Fibroblast of skin of left biceps (primary cell): ENCODE results near the gene CDK11B.
"Not testable (repeated sequence)": the region's sequence is repeated elsewhere in the genome, so short reads cannot be mapped to it uniquely, and the experiment has no call there.

Source experiments
- DNase-seq, 2 experiments: peaks; one replicate each; pipeline ENCODE4 v3.0.0-alpha.2; 2013; ENCODE audit warnings: low read depth in 2 of 2

CDK11B gene

DNA sequence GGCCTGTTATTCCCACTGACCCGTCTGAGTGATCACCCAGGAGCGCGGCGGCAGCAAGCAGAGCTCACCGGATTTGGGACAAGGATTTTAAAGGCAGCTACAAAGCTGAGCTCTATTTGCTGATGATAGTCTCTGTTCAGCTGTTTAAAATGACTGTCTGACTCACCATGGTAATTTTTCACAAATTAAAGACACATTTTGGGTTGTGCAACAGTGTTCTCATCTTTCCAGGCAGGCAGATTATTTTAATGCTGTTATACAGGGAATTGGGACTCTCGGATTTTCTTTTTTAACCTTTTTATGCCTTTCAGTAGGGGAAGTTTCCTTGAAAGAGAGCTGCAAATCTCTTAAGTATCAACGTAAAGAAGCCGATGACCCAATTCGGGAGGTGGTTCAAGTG lies 3.6 kb upstream of the CDK11B start:
- DNase-seq, result peak; percentile 0 to 1

DNA sequence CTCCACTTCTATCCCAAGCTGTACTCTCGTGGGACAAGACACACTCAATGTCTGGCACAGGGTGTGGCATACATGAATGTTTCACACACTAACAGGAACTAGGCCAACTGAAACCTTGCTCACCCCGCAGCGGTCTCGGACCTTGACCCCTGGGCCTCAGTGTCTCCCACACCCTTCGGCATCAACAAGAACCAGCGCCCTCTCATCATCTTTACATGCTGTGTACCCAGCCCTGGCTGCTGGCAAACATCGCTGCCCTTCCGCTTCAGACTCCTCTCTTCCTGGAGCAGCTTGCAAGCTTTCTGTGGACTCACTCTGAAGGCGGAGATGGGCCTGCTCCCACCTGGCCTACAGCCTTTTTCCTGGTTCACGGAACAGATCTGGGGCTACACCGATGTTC lies 10.5 kb downstream of the CDK11B start:
- not testable (repeated sequence) for DNase-seq

DNA sequence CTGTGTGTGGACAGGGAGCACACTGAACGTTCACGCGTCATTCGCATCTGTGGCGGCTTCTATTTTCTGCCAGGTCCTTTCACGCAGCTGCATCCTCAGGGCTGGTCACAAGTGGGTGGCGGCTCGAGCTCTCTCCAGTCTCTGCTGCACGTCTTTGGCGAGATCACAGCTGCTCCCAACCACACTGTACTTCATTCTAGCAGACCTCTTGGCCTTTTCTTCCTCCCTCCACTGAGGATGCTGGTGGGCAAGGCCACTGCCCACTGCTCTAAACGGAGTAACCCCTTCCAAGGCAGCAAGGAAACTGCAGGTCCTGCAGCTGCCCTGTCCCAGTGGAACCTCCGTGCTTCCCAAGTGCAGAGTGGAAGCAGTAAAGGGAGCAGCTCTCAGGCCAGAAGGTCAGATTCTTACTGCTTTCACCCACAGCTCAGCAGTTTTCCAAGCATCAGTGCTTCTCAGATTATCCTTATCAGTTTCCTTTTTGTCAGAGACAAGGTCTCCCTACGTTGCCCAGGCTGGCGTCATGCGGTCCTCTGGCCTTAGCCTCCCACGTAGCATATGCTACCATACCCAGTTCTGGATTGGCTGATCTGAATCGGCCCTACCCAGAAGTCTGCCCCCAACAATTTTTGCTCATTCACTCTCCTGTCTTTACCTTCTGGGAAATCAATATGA lies 11.1 kb downstream of the CDK11B start:
- DNase-seq, result not testable (repeated sequence)

DNA sequence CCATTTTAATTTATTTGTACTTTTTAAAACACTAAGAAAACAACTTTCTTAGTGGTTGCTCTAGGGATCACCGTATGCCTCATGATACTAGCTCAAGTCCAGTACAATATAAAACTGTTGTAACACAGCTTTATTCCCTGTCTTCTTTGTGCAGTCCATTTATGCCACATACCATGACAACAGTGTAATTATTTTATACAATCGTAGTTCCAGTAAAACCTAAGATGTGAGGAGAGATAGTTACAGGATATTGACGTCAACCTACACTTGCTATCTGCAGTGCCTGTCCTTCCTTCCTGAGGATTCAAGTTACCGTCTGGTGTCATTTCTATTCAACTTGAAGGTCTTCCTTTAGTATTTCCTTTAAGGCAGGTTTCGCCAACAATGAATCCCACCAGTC lies 12.5 kb downstream of the CDK11B start:
- not testable (repeated sequence) for DNase-seq

DNA sequence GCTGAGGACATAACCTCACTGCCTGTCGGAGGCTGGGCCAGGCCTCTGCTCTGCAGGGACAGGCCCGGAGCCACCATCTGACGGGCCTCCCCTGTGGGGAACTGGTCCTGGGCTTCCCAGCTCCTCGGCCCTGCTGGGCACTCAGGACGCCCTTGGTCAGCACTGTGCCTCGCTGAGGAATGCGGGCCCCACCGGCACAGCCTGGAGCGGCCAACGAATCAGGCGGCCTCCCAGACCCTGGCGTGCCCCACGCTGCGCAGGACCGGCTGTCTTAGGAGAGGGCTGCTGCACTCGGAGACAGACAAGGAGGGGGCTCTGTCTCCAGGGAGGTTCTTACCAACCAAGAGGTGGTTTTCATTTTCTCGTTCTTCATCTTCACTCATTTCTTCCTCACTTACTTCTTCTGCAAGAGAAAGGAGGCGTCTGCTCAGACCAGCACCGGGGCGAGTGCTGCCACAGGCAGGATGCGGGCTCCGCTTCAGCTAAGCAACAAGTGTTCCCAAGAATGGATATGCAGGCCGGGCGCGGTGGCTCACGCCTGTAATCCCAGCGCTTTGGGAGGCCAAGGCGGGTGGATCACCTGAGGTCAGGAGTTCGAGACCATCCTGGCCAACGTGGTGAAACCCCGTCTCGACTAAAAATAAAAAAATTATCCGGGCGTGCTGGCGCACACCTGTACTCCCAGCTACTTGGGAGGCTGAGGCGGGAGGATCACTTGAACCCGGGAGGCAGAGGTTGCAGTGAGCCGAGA lies 17.9 kb downstream of the CDK11B start:
- DNase-seq, result not testable (repeated sequence)

DNA sequence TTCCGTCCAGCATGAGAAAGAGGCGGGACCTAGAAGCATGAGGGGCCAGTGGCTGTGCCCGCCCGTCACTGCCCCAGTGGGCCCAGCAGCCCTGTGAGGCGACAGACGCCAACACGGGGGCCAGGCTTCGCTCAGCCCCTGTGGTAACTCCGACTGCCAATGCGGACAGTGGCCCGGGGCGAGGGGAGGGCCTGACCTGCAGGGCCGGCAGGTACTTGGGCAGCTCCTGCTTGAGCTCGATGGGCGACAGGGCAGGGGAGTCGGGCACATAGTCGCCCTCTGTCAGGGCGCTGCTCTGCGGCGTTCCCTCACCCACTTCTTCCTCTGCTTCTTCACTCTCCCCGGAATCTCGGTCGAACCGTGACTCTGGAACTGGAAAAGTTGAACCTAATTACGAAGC lies 18.7 kb downstream of the CDK11B start:
- not testable (repeated sequence) for DNase-seq

DNA sequence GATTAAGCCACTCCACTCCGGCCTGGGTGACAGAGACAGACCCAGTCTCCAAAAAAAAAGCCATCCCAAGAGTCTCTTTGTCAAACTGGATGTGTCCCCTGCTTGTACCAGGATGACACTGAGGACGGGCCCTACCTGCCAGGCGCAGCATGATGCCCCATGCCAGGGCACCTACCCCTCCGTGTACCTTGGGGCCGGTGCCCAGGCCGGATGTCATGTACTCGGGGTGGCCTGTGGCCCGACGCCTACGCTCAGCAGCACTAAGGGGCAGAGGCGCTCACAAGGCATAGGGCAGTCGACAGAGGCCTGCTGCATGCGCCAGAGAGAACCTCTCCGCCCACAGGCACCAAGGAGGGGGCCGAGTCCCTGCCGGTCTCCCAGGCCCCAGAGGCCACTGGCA lies 19.4 kb downstream of the CDK11B start:
- DNase-seq, result not testable (repeated sequence)

DNA sequence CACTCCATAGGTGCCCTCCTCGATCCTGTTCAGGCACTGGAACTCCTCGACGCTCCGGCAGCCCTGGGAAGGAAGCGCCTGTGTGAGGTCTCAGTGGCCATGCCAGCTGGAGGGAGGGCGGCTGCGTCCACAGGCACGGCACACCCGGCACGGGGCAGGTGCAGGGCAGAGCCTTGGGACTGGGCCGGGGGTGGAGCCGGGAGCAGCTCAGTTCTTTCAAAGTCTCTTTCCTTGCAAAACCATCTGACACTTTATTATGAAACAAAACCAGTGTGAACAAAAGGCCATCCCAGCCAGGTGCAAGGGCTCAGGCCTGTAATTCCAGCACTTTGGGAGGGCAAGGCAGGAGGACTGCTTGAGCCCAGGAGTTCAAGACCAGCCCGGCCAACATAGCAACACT lies 20.3 kb downstream of the CDK11B start:
- not testable (repeated sequence) for DNase-seq

DNA sequence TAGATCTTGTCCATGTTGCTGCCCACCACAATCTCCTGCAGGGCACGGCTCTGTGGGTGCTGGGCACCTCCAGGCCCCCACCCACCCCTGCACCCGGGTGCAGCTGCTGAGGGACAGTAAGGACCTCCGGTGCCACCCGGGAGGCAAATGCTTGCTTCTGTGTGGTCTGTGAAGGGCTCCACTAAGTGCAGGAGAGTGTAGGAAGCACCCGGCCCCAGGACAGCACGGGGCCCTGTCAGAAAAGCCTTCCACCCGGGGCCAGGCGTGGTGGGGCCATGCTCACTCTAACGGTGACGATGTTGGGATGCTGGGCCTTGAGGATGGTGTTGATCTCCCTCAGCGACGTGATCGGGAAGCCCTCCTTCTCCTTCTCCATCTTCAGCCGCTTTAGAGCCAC lies 21.3 kb downstream of the CDK11B start:
- DNase-seq, result not testable (repeated sequence)

DNA sequence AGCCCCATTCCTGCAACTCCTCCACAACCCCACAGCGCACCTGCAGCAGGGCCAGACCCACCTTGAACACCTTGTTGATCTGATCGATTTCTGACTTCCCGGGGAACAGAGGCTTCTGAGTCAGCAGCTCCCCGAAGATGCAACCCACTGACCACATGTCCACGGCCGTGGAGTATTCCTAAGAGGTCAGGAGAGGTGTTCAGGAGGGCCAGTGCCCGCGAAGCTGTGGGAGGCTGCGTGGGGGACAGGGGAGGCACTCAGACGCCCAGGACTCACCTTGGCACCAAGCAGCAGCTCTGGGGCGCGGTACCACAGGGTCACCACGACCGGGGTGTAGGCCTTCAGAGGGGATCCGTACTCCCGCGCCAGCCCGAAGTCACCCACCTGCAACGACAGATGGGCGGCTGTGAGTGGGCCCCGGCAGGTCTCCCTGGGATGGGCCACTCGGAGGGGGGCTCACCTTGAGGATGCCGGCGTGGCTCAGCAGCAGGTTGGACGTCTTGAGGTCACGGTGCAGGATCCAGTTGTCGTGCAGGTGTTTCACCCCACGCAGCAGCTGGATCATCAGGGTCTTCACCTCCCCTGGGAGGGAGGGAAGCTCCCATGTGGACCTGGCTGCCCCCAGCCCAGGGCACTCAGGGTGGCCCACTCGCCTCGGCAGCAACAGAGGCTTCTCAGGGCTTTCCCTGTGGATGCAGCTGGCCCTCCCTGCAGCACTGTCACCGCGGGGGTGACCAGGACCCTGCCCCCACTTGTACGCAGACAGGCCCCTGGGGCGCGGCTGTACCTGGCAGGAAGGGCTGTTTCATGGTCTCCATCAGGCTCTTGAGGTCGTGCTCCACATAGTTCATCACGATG lies 22.0 kb downstream of the CDK11B start:
- not testable (repeated sequence) for DNase-seq

DNA sequence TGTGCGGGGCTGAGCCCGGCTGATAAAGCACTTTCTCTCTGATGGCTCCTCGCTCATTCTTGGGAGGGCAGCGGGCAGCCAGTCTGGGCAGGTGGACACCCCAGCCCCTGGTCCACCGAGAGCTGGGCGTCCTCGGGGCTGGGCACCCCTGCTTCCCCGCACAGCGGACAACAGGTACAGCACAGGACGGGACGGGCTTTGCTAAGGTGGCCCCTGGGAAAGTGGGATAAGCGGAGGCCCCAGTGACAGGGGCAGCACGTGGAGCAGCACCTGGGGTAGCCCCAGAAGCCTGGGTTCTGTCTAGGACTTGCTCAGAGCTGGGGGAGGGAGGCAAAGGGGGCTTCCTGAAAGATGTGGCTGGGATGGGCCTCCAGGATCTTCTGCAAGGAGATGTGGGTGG lies 24.2 kb downstream of the CDK11B start:
- not testable (repeated sequence) for DNase-seq

DNA sequence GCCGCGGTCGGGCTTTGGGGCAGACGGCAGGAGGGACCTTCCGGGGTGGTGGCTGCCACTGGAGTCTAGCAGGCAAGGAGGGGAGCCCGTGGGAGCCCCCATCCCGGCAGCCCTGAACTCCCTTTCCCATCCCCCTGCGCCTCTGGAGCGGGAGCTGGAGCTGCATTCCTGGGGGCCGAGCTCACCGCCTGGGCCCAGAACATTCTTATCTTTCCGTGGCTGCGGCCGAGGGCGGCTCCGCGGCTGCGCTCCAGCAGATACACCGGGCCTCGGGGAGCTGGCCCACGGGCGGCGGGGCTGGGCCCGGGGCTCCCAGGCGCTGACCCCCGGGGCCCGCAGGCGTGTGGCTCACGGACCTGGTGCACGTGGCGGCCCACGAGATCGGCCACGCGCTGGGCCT lies 25.4 kb downstream of the CDK11B start:
- DNase-seq, result not testable (repeated sequence)

DNA sequence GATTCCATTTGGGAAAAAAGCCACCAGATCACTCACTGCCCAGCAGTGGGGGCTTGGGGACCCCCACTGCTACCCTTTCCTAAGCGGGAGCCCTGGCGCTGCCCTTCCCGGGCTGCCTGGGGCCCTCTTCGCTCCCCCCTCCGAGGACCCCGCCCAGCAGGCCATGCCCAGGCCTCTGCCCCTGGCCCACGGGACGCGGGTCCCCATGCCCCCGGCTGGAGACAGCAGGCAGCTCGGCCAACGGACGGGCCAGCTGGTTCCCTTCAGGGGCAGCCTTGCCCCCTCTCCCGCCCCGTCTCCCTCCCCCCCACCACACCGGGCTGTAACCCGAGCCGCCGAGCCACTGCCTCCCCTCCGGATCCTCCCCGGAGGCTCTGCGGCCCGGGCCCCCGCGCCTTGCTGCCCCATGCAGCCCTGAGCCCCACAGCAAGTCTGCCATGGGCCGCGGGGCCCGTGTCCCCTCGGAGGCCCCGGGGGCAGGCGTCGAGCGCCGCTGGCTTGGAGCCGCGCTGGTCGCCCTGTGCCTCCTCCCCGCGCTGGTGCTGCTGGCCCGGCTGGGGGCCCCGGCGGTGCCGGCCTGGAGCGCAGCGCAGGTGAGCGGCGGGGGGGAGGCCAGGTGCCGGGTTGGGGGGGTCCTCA lies 26.9 kb downstream of the CDK11B start, which contains the start of gene MMP23B:
TSS of gene MMP23B (plus strand) at position 392 of the 639 bp plus-strand sequence. CDS start at position 438, 46 bp downstream.
- no peak for DNase-seq

DNA sequence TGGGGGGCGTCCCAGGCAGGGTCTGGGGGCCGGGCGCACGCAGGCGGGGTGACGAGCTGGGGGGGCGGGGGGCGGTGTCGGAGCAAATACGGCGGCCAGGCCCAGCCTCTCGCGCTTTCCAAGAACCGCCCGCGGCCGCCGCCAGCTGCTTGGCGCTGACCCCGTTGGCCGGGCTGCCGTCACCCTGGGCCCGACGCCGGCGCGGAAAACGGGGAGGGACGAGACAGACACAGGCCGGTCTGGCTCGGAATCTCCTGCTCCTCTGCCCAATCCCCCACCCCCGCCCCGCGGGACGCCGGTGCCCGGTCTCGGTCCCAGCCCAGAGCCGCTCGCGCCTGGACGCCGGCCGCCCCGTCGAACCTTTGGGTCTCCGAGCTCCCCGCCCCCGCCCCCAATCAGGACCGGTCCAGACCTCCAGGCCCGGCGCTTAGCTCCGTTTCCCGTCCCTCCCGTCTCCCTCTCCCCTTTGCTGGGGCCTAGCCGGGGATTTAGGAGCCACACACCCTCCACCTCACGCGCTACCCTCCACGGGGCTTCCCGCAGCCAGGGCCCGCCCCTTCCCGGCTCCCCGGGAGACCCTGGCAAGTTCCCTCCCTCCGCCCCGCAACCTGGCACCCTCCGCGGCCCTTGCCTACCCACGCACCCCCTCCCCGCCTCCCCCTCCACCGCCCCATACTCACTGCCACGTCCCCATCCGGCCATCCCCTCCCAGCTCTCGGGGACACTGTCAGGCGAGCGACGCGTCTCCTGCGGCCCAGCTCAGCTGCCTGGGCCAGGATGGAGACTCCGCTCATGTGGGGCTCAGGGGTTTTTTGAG lies 27.6 kb downstream of the CDK11B start:
- no peak for DNase-seq

DNA sequence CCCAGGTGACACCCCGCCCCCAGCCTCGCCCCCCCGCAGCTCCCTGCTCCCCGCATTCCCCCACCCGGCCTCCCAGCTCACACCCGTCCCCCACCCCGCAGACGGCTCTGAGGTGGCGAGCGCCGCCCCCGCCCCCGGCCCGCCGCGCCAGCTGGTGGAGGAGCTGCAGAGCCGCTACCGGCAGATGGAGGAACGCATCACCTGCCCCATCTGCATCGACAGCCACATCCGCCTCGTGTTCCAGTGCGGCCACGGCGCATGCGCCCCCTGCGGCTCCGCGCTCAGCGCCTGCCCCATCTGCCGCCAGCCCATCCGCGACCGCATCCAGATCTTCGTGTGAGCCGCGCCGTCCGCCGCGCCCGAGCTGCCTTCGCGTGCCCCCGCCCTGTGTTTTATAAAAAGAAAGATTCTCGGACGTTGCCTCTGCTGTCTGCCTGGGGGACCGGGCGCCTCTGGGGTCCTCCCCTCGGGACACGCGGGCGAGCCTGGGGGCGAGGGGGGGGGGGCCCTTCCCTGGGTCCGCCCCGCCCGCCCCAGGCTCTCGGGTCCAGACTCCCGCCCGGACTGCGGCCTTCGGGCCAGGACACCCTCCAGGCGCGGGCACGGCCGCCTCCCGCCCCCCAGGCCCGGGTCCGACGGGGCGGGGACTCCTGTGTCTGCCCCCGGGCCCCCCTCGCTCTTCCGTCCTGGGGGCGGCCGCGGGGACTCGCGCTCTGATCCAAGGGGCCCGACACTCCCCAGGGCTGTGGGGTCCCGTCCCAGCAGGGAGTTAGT lies 28.4 kb downstream of the CDK11B start:
- peak; percentile 30 to 43 for DNase-seq

DNA sequence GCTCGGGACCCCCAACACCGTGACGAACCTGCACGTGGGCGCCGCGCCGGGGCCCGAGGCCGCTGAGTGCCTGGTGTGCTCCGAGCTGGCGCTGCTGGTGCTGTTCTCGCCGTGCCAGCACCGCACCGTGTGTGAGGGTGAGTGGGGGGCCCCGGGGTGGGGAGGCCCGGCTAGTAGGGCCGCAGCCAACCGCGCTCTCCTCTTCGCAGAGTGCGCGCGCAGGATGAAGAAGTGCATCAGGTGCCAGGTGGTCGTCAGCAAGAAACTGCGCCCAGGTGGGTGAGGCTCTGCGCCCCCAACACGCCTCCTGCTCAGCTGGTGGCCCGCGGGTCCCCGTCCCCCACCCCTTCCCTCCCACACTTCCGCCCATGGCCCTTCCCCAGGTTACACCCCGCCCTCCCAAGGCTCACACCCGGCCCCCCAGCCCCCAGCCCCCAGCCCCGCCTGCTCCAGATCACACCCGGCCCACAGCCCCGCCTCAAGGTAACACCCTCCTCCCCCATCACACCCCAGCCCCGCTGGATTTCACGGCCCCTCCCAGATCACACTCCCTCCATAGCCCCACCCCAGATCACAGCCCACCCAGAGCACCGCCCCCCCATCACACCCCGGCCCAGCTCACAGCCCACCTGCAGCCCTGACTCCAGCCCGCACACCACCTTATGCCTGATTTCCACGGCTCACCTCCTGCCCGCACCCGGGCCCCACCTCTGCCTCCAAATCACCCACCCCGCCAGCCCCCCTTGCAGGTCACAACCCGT lies 29.2 kb downstream of the CDK11B start:
- no peak for DNase-seq

DNA sequence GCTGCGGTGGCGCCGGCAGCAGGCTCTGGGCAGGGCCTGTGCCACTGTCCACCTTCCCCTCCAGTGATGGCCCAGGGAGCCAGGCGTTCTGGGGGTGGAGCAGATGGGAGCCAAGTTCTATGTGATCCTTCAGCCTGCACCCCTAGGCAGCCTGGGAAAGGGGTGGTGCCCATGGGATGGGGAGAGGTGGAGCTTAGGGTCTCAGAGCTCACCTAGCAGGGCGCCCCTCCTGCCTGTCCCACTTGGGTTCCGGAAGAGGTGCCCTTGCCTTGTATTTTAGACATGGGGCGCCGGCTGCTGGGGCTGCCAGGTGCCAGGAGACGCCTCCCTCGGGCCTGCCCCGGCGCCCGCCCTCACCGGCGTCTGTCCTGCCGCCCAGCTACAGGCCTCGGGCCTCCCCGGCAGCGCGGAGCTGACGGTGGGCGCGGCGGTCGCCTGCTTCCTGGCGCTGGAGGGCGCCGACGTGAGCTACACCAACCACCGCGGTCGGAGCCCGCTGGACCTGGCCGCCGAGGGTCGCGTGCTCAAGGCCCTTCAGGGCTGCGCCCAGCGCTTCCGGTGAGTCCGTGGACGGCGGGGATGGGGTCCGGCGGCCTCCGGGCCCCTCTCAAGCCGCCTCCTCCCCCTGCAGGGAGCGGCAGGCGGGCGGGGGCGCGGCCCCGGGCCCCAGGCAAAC lies 29.9 kb downstream of the CDK11B start:
- DNase-seq, result no peak

DNA sequence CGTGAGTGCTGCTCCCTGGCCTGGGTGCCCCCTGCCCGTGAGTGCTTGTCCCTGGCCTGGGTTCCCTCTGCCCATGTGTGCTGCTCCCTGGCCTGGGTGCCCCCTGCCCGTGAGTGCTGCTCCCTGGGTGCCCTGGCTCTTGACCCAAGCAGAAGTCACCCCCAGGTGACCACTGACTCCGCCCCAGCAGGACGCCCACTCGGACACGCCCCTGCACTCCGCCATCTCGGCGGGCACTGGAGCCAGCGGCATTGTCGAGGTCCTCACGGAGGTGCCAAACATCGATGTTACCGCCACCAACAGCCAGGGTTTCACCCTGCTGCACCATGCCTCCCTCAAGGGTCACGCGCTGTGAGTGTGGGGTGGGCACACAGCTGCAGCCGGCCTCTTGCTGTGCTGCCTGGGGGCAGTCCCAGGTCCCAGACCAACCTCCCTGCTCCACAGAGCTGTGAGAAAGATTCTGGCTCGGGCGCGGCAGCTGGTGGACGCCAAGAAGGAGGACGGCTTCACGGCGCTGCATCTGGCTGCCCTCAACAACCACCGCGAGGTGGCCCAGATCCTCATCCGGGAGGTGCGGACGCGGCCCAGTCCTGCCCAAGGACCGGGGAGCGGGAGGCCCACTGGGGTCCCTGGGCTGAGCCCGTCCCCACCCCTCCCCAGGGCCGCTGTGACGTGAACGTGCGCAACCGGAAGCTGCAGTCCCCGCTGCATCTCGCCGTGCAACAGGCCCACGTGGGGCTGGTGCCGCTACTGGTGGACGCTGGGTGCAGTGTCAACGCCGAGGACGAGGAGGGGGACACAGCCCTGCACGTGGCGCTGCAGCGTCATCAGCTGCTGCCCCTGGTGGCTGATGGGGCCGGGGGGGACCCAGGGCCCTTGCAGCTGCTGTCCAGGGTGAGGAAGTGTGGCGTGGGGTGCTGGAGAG lies 30.7 kb downstream of the CDK11B start:
- no peak for DNase-seq
